T-helper 1 cell (primary cell): ENCODE measurements around the gene LYPD3.
A peak's percentile ranks its signal among the peaks of the same experiment; 100 is the strongest.
"Not testable (repeated sequence)": the region's sequence is repeated elsewhere in the genome, so short reads cannot be mapped to it uniquely, and the experiment has no call there.

ENCODE experiments used
- DNase-seq, 5 donors: peaks; one replicate each; pipeline ENCODE4 v3.0.0-alpha.2; 2012 to 2020

LYPD3 gene

DNA sequence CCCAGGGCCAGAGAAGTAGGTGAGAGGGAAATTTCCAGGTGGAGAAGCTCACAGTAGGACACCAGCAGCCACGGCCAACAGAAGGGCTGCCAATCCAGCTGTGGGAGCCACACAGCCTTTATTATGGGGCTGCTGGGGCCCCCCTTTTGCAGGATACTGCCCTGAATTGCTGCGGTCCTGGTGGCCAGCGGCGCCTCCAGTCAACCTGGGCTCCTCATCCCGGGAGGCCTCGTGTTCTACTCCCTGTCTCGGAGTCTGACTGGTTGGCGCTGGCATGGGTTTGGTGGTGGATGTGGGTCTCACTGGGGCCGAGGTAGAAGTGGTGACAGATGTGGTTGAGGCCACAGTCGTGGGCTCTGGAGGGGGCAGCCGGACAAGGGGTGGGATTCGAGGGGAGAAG, 4.1 kb downstream of the LYPD3 start:
- no peak for DNase-seq

DNA sequence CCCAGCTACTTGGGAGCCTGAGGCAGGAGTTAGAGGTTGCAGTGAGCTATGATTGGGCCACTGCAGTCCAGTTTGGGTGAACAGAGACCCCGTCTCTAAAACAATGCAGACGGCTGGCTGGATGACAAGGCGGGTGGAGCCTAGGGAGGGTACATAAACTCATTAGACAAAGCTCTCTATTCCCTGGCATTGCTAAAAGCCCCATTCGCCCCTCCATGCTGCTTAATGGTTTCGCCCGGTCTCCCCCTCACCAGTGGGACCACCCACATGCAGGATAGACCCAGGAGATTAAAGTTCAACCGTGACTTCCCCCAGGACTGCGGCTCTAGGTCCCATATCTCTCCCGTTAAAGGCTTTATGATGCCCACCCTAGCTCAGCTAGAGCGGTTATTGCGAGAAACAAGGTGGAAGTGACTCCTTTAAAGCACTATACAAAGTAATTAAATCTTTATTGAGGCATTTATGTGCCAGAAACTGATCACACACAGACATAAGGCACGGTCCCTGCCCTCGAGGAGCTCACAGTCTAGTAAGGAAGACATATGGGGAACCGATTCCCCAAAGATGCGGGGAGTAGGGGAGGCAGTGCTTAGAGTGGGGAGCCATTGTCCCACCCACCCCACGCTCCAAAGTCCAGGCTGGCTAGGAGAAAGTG, 4.9 kb downstream of the LYPD3 start:
- DNase-seq, result no peak

DNA sequence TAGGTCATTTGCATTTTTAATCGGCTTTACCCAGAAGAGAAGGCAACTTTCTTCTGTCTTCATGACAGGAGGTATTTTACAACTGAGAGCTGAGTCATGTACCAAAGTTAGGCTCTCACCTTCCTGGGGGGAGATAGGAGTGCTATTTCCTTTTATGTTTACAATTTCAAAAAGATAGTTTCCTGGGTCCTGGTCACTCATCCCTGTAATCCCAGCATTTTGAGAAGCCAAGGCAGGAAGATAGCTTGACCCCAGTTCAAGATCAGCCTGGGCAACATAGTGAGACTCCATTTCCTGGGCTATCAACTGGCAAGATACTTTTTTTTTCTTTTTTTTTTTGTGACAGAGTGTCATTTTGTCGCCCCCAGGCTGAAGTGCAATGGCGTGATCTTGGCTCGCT, 7.6 kb downstream of the LYPD3 start:
- no peak for DNase-seq

DNA sequence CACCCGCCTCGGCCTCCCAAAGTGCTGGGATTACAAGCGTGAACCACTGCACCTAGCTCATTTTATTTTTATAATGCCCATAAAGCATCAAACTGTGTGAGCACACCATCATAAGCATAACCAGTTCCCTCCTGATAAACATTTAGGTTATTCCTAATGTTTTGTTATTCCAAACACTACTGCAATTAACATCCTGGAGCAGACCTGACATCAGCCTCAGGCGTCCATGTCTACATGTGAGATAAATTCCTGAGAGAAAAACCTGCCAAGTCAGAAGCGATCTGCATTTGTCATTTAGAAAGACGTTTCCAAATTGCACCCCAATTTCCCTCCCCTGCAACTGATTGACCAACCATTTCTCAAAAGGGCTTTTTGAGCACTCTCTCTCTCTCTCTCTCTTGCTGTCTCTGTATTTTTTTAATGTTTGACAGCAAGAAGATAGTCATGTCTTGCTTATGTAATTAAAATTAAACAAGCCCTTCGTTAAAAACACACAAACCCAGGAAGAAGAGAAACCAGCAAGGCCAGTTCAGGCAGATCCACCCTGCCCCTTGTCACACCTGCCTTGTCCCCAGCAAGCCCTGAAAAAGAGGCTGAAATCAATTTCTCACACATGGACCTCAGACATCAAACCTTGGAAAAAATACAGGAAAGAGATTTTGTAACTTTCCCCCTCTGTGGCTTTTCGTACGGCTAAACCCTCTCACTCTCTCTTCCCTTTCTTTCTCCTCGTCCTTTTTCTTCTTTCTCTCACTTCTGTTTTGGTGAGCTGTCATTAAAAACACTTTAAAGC, 9.9 kb downstream of the LYPD3 start:
- DNase-seq, result no peak

DNA sequence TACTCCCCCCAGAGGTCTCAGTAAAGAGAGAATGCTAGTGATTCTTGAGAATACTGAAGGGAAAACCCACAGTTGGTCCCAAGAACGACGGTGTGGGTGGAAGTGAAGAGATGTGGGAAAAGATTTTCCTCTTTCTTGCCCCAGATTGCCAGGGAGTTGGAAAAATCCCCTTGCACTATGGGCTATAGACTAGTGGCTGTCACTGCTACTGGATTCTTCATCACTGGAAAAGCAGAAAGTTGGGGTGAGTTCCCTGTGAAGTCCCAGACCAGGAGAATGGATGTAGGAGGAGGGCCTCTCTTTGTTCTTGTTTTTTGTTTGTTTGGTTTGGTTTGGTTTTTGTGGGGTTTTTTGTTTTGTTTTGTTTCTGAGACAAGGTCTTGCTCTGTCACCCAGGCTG, 11.4 kb downstream of the LYPD3 start:
- no peak for DNase-seq

DNA sequence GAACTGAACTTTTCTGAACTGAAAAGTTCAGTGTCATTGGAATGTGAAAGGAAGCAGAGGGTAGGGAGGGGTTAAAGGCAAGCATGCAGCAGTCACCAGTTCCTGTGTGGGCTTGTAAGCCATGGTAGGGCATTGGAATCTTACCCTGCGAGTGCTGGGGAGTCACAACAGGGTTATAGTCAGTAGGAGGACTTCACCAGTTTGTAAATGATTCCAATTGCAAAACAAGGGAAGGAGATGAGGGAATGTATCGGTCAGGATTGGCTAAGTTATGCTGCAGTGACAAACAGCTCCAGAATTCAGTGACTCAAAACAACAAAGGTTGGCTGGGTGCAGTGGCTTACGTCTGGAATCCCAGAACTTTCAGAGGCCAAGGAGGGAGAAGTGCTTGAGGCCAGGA, 12.8 kb downstream of the LYPD3 start:
- DNase-seq, result no peak

DNA sequence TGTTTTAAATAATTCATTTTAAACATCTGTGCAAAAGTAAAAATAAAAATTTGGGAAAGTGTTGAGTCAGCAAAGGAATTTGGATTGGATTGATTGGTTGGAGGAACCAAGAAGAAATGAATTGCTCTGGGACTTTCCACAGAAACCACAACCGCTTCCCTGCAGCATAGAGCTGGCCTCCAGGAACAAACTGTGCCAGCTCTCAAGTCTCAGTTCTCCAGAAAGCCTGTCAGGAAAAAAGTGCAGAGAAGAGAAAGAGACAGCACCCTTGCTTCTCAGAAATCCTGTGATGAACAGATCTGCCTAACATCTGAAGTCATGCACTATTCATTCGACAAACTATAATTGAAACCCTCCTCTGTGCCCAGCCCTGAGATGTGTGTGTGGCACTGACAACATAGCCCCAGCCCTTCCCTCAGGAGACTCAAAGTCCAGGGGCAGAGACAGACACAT, 14.8 kb downstream of the LYPD3 start:
- DNase-seq, result peak in 1 of 5 donors; percentile 49

DNA sequence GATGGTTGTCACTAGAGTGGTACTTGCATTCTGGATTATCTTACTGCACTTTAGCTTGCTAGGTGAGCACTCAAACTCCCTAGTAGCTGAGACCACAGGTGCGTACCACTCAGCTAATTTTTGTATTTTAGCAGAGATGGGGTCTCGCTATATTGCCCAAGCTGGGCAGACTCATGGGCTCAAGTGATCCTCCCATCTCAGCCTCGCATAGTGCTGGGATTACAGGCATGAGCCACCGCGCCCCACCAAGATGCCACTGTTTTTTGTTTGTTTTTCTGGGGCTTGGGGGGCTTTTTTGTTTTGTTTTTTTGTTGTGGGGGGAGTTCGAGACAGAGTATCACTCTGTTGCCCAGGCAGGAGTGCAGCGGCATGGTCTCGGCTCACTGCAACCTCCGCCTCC, 17.8 kb downstream of the LYPD3 start:
- DNase-seq, result no peak

DNA sequence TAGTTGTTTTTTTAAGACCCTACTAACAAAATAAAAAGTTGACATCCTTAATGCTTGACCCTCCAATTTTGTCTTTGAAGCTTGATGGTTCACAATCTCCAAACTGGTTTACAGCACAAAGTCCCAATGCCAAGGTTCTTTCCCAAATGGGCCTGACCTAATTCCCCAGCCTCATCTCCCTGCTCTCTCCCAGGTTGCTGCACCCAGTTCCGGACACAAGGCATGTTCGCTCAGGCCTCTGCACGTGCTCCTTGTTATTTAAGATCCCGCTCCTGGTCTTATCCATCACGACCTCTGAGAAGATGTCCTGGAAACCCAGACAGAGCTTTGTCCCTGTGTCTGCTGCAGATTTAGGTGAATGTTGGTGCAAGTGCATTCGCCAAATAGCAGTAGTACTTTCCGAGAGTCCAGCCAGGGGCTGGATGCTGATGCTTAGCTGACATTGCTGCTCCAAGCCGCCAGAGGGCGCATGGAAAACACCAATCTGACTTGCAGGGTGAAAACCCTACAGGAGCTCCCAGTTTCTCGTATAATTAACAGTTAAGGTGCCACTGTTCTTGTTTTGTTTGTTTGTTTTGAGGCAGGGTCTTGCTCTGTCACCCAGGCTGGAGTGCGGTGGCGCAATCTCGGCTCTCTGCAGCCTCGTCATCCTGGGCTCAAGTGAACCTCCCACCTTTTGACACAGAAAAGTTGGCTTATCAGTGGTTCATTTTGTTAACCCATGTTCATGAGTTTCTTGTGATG, 18.5 kb downstream of the LYPD3 start:
- DNase-seq, result peak; percentile 58 to 77 (median 72)

DNA sequence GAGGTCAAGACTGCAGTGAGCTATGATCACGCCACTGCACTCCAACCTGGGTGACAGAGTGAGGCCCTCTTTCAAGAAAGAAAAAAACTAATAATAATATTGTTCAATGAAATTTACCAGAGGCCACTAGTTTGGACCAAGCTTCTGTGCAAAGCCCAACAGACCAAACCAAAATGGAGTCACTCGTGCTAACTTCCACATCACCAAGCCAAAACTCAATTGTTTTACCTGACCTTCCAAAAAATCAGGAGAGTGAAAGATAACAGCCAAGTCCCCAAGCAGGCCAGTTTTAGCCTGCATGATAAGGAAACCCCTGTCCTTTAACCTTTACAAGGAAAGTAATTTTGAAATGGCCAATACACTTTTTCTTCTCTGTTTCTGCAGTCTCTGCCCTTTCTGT, 20.0 kb downstream of the LYPD3 start:
- no peak for DNase-seq

DNA sequence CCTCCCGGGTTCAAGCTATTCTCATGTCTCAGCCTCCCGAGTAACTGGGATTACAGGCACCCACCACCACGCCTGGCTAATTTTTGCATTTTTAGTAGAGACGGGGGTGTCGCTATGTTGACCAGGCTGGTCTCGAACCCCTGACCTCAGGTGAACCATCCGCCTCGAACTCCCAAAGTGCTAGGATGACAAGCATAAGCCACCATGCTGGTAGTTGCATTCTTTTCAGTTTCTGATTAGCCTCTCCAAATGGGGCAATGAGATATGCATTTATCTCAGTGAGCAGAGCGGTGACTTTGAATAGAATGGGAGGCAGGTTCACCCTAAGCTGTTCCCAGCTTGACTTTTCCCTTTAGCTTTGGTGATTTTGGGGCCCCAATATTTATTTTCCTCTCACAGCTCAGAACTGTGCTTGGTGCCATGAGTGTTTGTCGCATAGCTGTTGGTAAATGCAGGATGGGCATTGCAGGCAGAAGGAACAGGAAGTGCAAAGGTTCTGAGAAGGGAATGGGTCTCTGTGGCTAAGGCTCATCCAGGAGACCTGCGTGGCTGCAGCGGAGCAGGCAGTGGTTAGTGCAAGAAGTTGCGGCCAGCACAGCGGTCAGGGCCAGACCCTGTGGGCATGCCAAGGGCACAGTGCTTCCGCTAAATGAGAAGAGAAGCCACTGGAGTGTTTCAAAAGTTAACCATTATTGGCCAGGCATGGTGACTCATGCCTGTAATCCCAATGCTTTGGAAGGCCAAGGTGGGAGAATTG, 20.7 kb downstream of the LYPD3 start:
- no peak for DNase-seq

DNA sequence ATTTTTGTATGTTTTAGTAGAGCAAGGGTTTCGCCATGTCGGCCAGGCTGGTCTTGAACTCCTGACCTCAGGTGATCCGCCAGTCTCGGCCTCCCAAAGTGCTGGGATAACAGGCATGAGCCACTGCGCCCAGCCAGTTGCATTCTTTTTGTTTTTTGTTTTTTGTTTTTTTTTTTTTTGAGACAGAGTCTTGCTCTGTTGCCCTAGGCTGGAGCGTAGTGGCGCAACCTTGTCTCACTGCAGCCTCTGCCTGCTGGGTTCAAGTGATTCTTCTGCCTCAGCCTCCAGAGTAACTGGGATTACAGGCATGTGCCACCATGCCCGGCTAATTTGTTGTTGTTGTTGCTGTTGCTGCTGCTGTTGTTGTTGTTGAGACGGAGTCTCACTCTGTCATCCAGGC, 21.3 kb downstream of the LYPD3 start:
- not testable (repeated sequence) for DNase-seq

DNA sequence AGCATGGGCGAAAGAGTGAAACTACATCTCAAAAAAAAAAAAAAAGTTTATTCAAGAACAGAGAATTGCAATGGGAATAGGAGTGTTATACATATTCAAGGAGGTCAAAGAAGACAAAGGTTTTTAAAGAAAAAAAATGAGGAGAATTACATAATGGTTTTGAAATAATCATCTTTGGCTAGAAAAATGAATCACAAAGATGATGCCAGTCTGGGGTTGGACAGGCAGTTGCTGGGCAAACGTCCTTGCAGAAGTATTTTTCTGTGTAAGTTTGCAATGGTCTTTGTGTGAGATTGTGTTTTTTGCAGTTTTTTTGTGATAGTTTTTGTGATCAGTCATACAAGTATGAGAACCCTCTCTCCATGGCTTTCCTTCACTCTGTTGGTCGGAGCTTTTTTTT, 23.7 kb downstream of the LYPD3 start:
- no peak for DNase-seq

DNA sequence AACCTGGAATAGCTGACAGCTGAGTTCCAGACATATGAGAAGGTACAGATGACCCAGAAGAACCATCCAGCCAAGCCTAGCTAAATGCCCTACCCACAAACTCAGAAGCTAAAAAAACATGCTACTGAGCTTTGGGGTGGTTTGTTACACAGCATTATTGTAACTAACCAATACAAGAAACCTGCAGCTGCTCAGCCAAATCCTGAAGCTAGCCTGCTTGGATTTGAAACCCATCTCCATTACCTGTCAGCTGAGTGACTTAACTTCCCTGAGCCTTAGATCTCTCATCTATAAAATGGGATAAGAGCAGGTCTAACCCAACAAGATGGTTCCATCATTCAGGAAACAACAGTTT, 25.7 kb downstream of the LYPD3 start:
- DNase-seq, result no peak

DNA sequence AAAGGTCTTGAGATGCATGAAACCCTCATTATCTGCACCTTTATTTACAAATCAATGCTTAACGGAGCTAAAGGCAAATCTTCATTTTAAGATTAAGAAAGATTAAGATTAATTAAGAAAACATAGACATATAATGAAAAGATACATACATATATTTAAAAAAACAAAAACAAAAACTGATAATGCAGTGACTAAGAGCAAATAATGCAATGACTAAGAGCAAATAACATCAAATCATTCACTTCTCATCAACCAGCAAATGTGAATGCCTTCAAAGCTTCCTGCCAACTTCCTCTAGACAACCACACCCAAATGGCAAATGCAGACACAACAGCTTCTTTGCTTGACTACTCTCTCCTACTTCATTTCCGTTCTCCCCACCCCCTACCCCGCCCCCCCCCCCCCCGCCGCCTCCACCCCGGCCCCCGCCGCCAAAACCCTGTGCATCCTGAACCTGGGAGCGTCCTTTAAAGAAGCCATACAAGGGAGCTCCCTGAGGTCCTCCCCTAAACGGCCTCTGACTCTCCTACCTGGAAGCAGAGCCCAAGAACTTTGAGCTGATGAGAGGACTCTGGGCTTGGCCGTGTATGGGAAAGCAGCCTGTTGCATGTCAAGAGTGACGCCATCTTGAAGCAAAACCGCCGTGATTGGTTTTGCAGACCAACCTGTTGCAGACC, 26.2 kb downstream of the LYPD3 start:
- DNase-seq, result peak; percentile 20 to 92 (median 45)

DNA sequence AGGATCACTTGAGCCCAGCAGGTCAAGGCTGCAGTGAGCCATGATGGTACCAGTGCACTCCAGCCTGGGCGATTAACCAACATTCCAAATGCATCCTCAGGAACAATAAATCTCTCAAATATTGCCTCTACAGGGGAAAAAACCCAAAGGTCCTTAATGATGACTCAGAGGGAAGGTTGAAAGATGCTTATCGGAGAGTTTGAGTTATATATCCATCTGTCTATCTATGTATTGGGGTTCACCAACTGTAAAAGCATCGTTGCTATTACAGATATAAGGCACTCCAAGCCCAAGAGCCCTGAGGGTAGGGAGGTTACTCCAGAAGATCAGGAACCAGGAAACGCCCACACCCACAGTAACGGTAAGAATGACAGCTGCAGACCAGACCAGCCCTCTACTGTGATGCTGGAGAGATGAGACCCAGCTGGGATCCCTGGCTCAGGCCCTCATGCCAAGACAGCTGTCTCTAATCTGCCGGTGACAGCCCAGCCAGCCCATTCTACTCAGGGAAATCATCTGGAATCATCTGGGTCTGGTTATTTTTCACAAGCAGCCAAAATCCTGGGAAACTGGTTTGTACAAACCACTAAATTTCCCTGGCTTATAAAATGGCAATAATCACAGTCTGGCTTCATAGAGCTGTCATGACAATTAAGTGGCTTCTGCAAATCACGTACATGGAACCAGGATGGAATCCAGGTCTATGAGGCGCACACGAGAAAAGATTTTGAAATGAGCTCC, 26.9 kb downstream of the LYPD3 start:
- DNase-seq, result peak in 1 of 5 donors; percentile 54

DNA sequence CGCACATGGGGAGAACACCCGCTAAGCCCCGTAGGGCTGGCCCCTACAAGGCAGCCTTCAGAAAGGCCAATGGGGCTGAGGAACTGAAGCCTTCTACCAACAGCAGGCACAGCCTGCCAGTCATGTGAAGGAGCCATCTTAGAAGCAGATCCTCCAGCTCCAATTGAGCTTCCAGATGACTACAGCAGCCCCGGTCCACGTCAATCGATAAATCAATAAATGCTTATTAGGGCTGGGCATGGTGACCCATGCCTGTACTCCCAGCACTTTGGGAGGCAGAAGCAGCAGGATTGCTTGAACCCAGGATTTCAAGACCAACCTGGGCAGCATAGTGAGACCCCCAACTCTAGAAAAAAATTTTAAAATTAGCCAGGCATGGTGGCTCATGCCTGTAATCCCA, 27.7 kb downstream of the LYPD3 start:
- no peak for DNase-seq

DNA sequence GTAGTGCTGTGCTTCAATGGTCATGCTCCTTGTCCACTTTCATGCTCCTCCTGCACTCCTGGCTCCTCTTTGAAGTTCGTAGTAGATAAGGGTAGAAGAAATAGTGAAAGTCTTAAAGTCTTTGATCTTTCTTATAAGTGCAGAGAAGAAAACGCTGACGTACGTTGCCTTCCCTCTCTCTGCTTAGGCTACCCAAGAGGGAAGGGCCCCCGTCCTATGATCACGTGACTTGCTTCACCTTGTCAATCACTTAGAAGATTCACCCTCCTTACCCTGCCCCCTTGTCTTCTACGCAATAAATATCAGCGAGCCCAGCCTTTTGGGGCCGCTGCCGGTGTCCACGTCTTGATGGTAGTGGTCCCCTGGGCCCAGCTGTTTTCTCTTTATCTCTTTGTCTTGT, 28.1 kb downstream of the LYPD3 start:
- not testable (repeated sequence) for DNase-seq

DNA sequence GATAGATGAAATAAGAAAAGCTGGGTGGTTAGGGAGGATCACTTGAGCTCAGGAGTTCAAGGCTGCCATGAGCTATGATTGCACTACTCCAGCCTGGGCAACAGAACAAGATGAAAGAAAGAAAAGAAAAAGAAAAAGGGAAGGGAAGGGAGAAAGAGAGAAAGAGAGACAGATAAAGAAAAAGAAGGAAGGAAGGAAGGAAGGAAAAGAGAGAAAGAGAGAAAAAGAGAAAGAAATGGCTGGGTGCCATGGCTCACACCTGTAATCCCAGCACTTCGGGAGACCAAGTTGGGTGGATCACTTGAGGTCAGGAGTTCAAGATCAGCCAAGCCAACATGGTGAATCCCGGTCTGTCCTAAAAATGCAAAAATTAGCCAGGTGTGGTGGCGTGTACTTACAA, 29.6 kb downstream of the LYPD3 start:
- no peak for DNase-seq

DNA sequence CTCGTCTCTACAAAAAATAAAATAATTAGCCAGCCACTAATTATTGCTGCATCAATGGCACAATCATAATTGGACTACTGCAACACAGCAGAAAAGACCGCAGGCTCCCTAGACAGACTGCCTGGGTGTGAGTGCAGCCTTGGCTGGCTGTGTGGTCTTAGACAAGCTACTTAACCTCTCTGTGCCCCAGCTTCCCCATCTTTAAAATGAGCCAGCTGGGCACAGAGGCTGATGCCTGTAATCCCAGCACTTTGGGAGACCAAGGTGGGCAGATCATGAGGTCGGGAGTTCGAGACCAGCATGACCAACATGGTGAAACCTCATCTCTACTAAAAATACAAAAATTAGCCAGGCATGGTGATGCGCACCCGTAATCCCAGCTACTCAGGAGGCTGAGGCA, 31.7 kb downstream of the LYPD3 start:
- DNase-seq, result no peak

DNA sequence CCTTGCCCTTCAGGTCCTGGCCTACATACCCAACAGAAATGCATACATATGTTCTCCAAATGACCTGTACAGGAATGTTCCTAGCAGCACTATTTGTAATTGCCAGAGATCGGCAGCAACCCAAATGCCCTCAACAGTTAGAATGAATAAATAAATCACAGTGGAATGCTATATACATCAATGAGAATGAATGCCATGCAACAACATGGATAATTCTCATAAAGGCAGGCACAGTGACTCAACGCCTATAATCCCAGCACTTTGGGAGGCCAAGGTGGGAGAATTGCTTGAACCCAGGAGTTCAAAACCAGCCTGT, 32.1 kb downstream of the LYPD3 start:
- DNase-seq, result no peak

DNA sequence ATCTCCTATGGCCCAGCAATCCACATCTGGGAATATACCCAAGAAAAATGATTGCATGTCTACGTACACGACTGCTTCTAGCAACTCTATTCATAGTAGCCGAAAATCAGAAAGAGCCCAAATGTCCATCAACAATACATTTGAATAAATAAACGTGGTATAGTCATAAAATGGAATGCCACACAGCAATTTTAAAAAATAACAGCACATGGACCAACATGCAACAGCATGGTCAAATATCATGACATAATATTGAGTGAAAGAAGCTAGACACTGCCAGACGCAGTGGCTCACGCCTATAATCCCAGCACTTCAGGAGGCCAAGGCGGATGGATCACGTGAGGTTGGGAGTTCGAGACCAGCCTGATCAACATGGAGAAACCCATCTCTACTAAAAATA, 34.4 kb downstream of the LYPD3 start:
- DNase-seq, result no peak
